ENCODE results near the gene ARMC3. TPM values are rescaled to one million over a fixed set of nuclear protein-coding genes. Genes with fewer than 3 reads are reported as not detected.

The ARMC3 gene
- total RNA-seq, 2 experiments from 2014 or later, result not detected

- no peaks in the 10 kb centered on the region for H3K9me2 ChIP-seq (ENCODE audit: insufficient read depth, low read length)
- H3K27ac ChIP-seq (ENCODE audit: low read depth, low read length, poor library complexity, severe bottlenecking), result no peak overlapping the region
- no peaks in the 10 kb centered on the region for H3K9me3 ChIP-seq (ENCODE audit: low read length)
- no peak for DNase-seq (ENCODE audit: low spot score)
- no peaks in the 10 kb centered on the region for H3K79me2 ChIP-seq (ENCODE audit: insufficient read depth, low read depth, low read length)
- intact Hi-C loops (cut with micrococcal nuclease; ENCODE audit: unreplicated experiment), result no loop called here
- ChIA-PET POLR2A (interaction anchor here (0.8 kb wide), 1 partner anchor 129 kb away, joined by 3 read pairs; no protein-coding TSS in a partner anchor), CTCF (ENCODE audit: unreplicated experiment) (no interaction called here)
- no peaks in the 10 kb centered on the region for H4K20me1 ChIP-seq (ENCODE audit: insufficient read depth, low read length)
- TF ChIP-seq CTCF (conservative IDR thresholded peaks at IDR 0.05; ENCODE audit: low read length) (no peak), EZH2phosphoT487 (IDR thresholded peaks at IDR 0.05; ENCODE audit: borderline replicate concordance, low read depth, low read length) (no peak)
- H3K4me1 ChIP-seq (ENCODE audit: insufficient read depth, low read length, poor library complexity, severe bottlenecking), result no peaks in the 10 kb centered on the region
- no TSS peak for BruUV-seq (replicated peaks)
- no peak overlapping the region for H2AFZ ChIP-seq (ENCODE audit: low read length)
- no peak overlapping the region for H3K4me3 ChIP-seq (ENCODE audit: low read depth, low read length, poor library complexity, severe bottlenecking)
- no peaks in the 10 kb centered on the region for H3K36me3 ChIP-seq (ENCODE audit: insufficient read depth, low read length)
- H3K4me2 ChIP-seq (ENCODE audit: low read length), result no peak overlapping the region
These were observed 128.3 kb downstream of the ARMC3 start for GRCh38 chr10:23056186-23056579.

- Histone ChIP-seq H3K79me2 (ENCODE audit: insufficient read depth, low read depth, low read length) (no peaks in the 10 kb centered on the region), H2AFZ (ENCODE audit: low read length) (no peak overlapping the region), H3K4me3 (ENCODE audit: low read depth, low read length, poor library complexity, severe bottlenecking) (no peak overlapping the region), H3K4me1 (ENCODE audit: insufficient read depth, low read length, poor library complexity, severe bottlenecking) (no peaks in the 10 kb centered on the region), H3K9me3 (ENCODE audit: low read length) (no peaks in the 10 kb centered on the region), H3K9me2 (ENCODE audit: insufficient read depth, low read length) (no peaks in the 10 kb centered on the region), H3K27ac (ENCODE audit: low read depth, low read length, poor library complexity, severe bottlenecking) (no peak overlapping the region), H4K20me1 (ENCODE audit: insufficient read depth, low read length) (no peaks in the 10 kb centered on the region), H3K36me3 (ENCODE audit: insufficient read depth, low read length) (no peaks in the 10 kb centered on the region), H3K4me2 (ENCODE audit: low read length) (no peak overlapping the region)
- no peak for DNase-seq (ENCODE audit: low spot score)
- TF ChIP-seq EZH2phosphoT487 (IDR thresholded peaks at IDR 0.05; ENCODE audit: borderline replicate concordance, low read depth, low read length) (no peak), CTCF (conservative IDR thresholded peaks at IDR 0.05; ENCODE audit: low read length) (no peak)
- BruUV-seq (replicated peaks), result no TSS peak
- intact Hi-C loops (cut with micrococcal nuclease; ENCODE audit: unreplicated experiment), result no loop called here
- CTCF ChIA-PET (ENCODE audit: unreplicated experiment), result no interaction called here
- POLR2A ChIA-PET, result interaction anchor here (0.6 kb wide), 1 partner anchor 270 kb away, joined by 4 read pairs; no protein-coding TSS in a partner anchor
These were observed 130.5 kb downstream of the ARMC3 start for GRCh38 chr10:23058366-23058765.

- CTCF ChIA-PET (ENCODE audit: unreplicated experiment), result no interaction called here
These were observed 133.1 kb downstream of the ARMC3 start for GRCh38 chr10:23060918-23061317.

More at GRCh38 chr10:23060918-23061317, 133.1 kb downstream of the ARMC3 start:
- Histone ChIP-seq H4K20me1 (ENCODE audit: insufficient read depth, low read length) (no peaks in the 10 kb centered on the region), H3K27ac (ENCODE audit: low read depth, low read length, poor library complexity, severe bottlenecking) (no peak overlapping the region), H3K4me2 (ENCODE audit: low read length) (no peak overlapping the region), H3K36me3 (ENCODE audit: insufficient read depth, low read length) (no peaks in the 10 kb centered on the region), H3K9me3 (ENCODE audit: low read length) (no peaks in the 10 kb centered on the region), H3K4me3 (ENCODE audit: low read depth, low read length, poor library complexity, severe bottlenecking) (no peak overlapping the region), H3K9me2 (ENCODE audit: insufficient read depth, low read length) (no peaks in the 10 kb centered on the region), H3K79me2 (ENCODE audit: insufficient read depth, low read depth, low read length) (no peaks in the 10 kb centered on the region), H3K4me1 (ENCODE audit: insufficient read depth, low read length, poor library complexity, severe bottlenecking) (no peaks in the 10 kb centered on the region), H2AFZ (ENCODE audit: low read length) (no peak overlapping the region)
- POLR2A ChIA-PET, result no interaction called here
- TF ChIP-seq EZH2phosphoT487 (IDR thresholded peaks at IDR 0.05; ENCODE audit: borderline replicate concordance, low read depth, low read length) (no peak), CTCF (conservative IDR thresholded peaks at IDR 0.05; ENCODE audit: low read length) (no peak)
- intact Hi-C loops (cut with micrococcal nuclease; ENCODE audit: unreplicated experiment), result loop anchor here (10.0 kb wide), 1 partner anchor 486 kb away; no protein-coding TSS in a partner anchor
- DNase-seq (ENCODE audit: low spot score), result no peak
- no TSS peak for BruUV-seq (replicated peaks)

Measured in OCI-LY7 (cell line).